Measurements from ENCODE around the gene THBS3. TPM values are rescaled to one million over a fixed set of nuclear protein-coding genes. Genes with fewer than 3 reads are reported as not detected.
"Not testable (repeated sequence)": the region's sequence is repeated elsewhere in the genome, so short reads cannot be mapped to it uniquely, and the experiment has no call there.

The THBS3 gene
- total RNA-seq, 1 donor, result 66.6 TPM

- Histone ChIP-seq H4K20me1 (ENCODE audit: insufficient read depth, low read length) (no peaks in the 10 kb centered on the region), H3K9me3 (ENCODE audit: low read depth, low read length) (no peaks in the 10 kb centered on the region), H3K27me3 (ENCODE audit: insufficient read depth, low read length) (no peaks in the 10 kb centered on the region), H3K36me3 (ENCODE audit: insufficient read depth, low read length) (peaks cover 15% of the 10 kb centered on the region), H3K4me2 (ENCODE audit: insufficient read depth, low read length) (peak overlapping the region; percentile 74), H2AFZ (ENCODE audit: low read length) (peak overlapping the region; percentile 58), H3K4me3 (ENCODE audit: insufficient read depth, low read length) (peak overlapping the region; percentile 63), H3K79me2 (ENCODE audit: insufficient read depth, low read length) (peaks cover 33% of the 10 kb centered on the region), H3K27ac (ENCODE audit: low read depth, low read length) (peak overlapping the region; percentile 11), H3K4me1 (ENCODE audit: insufficient read depth, low read length) (peaks cover 23% of the 10 kb centered on the region)
- DNase-seq (ENCODE audit: insufficient read length, low spot score, missing footprints), result peak; percentile 92
- TF ChIP-seq, protein P1, sequence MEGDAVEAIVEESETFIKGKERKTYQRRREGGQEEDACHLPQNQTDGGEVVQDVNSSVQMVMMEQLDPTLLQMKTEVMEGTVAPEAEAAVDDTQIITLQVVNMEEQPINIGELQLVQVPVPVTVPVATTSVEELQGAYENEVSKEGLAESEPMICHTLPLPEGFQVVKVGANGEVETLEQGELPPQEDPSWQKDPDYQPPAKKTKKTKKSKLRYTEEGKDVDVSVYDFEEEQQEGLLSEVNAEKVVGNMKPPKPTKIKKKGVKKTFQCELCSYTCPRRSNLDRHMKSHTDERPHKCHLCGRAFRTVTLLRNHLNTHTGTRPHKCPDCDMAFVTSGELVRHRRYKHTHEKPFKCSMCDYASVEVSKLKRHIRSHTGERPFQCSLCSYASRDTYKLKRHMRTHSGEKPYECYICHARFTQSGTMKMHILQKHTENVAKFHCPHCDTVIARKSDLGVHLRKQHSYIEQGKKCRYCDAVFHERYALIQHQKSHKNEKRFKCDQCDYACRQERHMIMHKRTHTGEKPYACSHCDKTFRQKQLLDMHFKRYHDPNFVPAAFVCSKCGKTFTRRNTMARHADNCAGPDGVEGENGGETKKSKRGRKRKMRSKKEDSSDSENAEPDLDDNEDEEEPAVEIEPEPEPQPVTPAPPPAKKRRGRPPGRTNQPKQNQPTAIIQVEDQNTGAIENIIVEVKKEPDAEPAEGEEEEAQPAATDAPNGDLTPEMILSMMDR (IDR thresholded peaks at IDR 0.05; ENCODE audit: extremely low read depth, low read depth, low read length), result no peak
Measured at GRCh38 chr1:155241069-155241679, 33.5 kb upstream of the THBS3 start.

DNA sequence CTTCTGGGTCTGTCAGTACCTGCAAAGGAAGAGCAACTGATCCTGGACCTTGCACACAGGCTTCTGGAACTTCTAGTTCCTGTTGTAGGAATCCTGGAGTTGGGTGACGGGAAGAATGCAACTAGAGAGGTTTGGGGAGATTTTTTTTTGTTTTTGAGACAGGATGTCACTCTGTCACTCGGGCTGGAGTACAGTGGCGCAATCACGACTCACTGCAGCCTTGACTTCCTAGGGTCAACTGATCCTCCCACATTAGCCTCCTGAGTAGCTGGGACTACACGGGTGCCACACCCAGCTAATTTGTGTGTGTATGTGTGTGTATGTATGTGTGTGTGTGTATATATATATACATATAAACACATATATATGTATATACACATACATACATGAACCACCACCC lies 28.8 kb upstream of the THBS3 start:
- TF ChIP-seq, protein P1 (IDR thresholded peaks at IDR 0.05; ENCODE audit: extremely low read depth, low read depth, low read length), result no peak
- no peak overlapping the region for H2AFZ ChIP-seq (ENCODE audit: low read length)
- no peak overlapping the region for H3K4me3 ChIP-seq (ENCODE audit: insufficient read depth, low read length)
- H3K4me1 ChIP-seq (ENCODE audit: insufficient read depth, low read length), result peaks cover 18% of the 10 kb centered on the region
- DNase-seq (ENCODE audit: insufficient read length, low spot score, missing footprints), result no peak
- no peaks in the 10 kb centered on the region for H3K9me3 ChIP-seq (ENCODE audit: low read depth, low read length)
- H3K4me2 ChIP-seq (ENCODE audit: insufficient read depth, low read length), result no peak overlapping the region
- H3K27ac ChIP-seq (ENCODE audit: low read depth, low read length), result no peak overlapping the region
- peaks cover 15% of the 10 kb centered on the region for H3K36me3 ChIP-seq (ENCODE audit: insufficient read depth, low read length)
- H3K27me3 ChIP-seq (ENCODE audit: insufficient read depth, low read length), result no peaks in the 10 kb centered on the region
- no peaks in the 10 kb centered on the region for H4K20me1 ChIP-seq (ENCODE audit: insufficient read depth, low read length)
- peaks cover 12% of the 10 kb centered on the region for H3K79me2 ChIP-seq (ENCODE audit: insufficient read depth, low read length)

DNA sequence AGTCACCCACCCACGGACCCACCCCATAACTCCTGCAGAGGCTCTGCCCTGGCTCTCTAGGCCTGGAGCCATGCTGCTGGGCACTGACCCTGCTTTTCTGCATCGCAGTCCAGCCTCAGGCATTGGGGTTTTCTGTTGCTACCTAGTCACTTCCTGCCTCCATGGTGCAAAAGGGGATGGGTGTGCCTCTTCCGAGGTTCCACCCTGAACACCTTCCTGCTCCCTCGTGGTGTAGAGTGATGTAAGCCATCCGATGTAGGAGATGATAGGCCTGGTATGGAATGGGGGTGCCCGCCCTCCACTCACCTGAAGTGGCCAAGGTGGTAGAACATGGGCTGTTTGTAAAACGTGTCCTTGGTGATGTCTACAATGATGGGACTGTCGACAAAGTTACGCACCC lies 27.7 kb upstream of the THBS3 start:
- not testable (repeated sequence) for H3K9me3 ChIP-seq (ENCODE audit: low read depth, low read length); H3K4me2 ChIP-seq (ENCODE audit: insufficient read depth, low read length); DNase-seq (ENCODE audit: insufficient read length, low spot score, missing footprints); H2AFZ ChIP-seq (ENCODE audit: low read length); H3K4me3 ChIP-seq (ENCODE audit: insufficient read depth, low read length); H4K20me1 ChIP-seq (ENCODE audit: insufficient read depth, low read length); H3K27me3 ChIP-seq (ENCODE audit: insufficient read depth, low read length); H3K27ac ChIP-seq (ENCODE audit: low read depth, low read length); H3K79me2 ChIP-seq (ENCODE audit: insufficient read depth, low read length)
- Histone ChIP-seq H3K4me1 (ENCODE audit: insufficient read depth, low read length) (peaks cover 15% of the 10 kb centered on the region), H3K36me3 (ENCODE audit: insufficient read depth, low read length) (peaks cover 15% of the 10 kb centered on the region)

DNA sequence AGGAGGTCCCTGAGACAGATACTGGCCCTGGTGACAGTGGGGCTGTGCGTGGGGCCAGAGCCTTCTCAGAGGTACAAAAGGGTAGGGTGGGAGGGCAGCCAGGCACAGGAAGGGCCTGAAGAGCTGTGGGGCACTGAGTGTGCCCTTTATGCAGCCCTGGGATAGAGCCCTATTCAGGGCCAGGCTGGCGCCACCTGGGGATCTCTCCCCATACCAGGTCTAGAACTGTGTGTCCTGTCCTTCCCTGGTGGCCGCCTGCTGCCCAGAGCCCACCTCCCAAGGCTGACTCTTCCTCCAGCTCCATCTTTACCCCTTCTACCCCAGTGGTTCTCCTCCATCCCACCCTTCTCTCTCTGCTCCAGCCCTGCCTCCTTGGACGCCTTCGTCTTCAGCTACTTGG lies 25.8 kb upstream of the THBS3 start:
- H3K27me3 ChIP-seq (ENCODE audit: insufficient read depth, low read length); DNase-seq (ENCODE audit: insufficient read length, low spot score, missing footprints); H2AFZ ChIP-seq (ENCODE audit: low read length); H3K27ac ChIP-seq (ENCODE audit: low read depth, low read length); H3K79me2 ChIP-seq (ENCODE audit: insufficient read depth, low read length); H4K20me1 ChIP-seq (ENCODE audit: insufficient read depth, low read length); H3K4me3 ChIP-seq (ENCODE audit: insufficient read depth, low read length); H3K9me3 ChIP-seq (ENCODE audit: low read depth, low read length); H3K4me2 ChIP-seq (ENCODE audit: insufficient read depth, low read length): not testable (repeated sequence)
- Histone ChIP-seq H3K36me3 (ENCODE audit: insufficient read depth, low read length) (peaks cover 15% of the 10 kb centered on the region), H3K4me1 (ENCODE audit: insufficient read depth, low read length) (peaks cover 15% of the 10 kb centered on the region)

DNA sequence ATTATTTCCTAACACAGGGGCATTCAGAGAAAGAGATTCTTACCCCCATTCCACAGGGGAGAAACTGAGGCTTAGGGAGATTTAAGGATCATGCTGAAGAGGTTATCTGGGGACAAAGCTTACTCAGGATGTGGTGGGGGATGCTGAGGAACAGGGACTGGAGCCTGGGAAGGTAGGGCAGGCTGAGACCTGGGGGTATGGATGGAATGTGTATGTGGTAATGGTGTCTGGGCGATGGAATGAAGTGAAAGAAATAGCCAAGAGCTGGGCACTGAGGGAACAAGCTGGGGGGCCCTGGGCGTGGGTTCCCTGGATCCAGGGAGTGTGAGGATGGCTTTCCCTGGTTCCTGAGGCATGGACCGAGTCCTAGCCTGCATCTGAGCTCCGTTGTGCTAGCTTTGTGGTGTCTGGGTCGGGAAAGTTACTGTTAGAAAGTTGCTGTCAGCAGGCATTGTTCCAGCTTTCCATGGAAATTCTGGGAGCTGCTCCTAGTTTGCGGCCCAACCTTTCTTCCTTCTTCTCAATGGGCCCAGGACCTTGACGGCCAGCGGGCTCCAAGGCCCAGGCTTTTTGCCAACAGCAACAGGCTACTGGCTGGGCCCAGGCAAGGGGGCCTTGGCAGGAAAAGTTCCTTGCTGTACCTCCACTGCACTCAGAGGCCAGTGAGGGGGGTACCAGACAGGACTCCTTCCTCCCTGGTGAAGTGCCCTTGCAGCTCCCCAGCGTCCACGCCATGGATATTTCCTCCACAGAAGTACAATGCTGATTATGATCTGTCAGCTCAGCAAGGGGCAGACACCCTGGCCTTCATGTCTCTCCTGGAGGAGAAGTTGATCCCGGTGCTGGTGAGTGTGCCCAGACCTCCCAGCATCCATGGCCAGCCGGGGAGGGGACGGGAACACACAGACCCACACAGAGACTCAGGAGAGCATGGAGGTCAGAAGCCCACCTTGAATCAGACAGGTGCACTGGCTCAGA lies 24.6 kb upstream of the THBS3 start:
- not testable (repeated sequence) for H2AFZ ChIP-seq (ENCODE audit: low read length); H3K4me3 ChIP-seq (ENCODE audit: insufficient read depth, low read length); H4K20me1 ChIP-seq (ENCODE audit: insufficient read depth, low read length); H3K27me3 ChIP-seq (ENCODE audit: insufficient read depth, low read length); H3K9me3 ChIP-seq (ENCODE audit: low read depth, low read length); H3K79me2 ChIP-seq (ENCODE audit: insufficient read depth, low read length); H3K4me2 ChIP-seq (ENCODE audit: insufficient read depth, low read length)
- Histone ChIP-seq H3K4me1 (ENCODE audit: insufficient read depth, low read length) (peaks cover 21% of the 10 kb centered on the region), H3K27ac (ENCODE audit: low read depth, low read length) (peak overlapping the region; percentile 62), H3K36me3 (ENCODE audit: insufficient read depth, low read length) (peaks cover 11% of the 10 kb centered on the region)
- DNase-seq (ENCODE audit: insufficient read length, low spot score, missing footprints), result peak; percentile 42

DNA sequence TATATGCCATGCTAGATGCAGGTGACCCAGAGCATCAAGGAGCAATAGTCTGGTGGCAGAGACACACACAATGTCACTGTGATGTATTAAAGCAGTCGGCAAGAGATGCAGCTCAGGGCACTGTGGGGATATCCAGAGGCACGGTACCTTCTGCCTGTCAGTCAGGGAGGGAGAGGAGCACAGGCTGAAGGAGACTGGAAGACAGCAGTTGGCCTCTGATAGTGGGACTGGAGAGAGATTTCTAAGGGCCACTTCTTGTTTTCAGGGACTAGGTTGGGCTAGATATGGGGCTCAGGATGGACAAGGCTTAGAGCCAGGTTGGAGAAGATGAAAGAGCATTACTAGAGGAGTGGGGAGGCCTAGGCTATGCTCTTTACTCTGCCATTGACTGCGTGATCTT lies 23.6 kb upstream of the THBS3 start:
- H3K4me1 ChIP-seq (ENCODE audit: insufficient read depth, low read length), result peaks cover 29% of the 10 kb centered on the region
- peak; percentile 2 for DNase-seq (ENCODE audit: insufficient read length, low spot score, missing footprints)
- not testable (repeated sequence) for H2AFZ ChIP-seq (ENCODE audit: low read length); H3K9me3 ChIP-seq (ENCODE audit: low read depth, low read length); H3K36me3 ChIP-seq (ENCODE audit: insufficient read depth, low read length); H3K27me3 ChIP-seq (ENCODE audit: insufficient read depth, low read length); H3K4me2 ChIP-seq (ENCODE audit: insufficient read depth, low read length); H3K27ac ChIP-seq (ENCODE audit: low read depth, low read length); H3K4me3 ChIP-seq (ENCODE audit: insufficient read depth, low read length); H3K79me2 ChIP-seq (ENCODE audit: insufficient read depth, low read length); H4K20me1 ChIP-seq (ENCODE audit: insufficient read depth, low read length)
